Effector memory CD8-positive, alpha-beta T cell (primary cell): ENCODE results near the gene CYP3A7.
A peak's percentile ranks its signal among the peaks of the same experiment; 100 is the strongest.
"Not testable (repeated sequence)": the region's sequence is repeated elsewhere in the genome, so short reads cannot be mapped to it uniquely, and the experiment has no call there.

ENCODE experiments used
- ATAC-seq: fragments of 150-1000 bp; cut with Tn5 transposase; replicated peaks from 2 replicates; pipeline ENCODE4 v1.10.0; 2021; ENCODE audit warnings: mild to moderate bottlenecking, moderate library complexity
- DNase-seq, 3 experiments: peaks; one replicate each; pipeline ENCODE4 v3.0.0; 2021
- H3K27ac Mint-ChIP-seq, 2 donors: one replicate each; pipeline ENCODE4 v1.8.0; 2022; ENCODE audit warnings: mild to moderate bottlenecking in 2 of 2, mixed read lengths in 2 of 2, moderate library complexity in 2 of 2
- H3K27me3 Mint-ChIP-seq, 2 donors: one replicate each; pipeline ENCODE4 v1.8.0; 2022; ENCODE audit warnings: mixed read lengths in 2 of 2
- H3K36me3 Mint-ChIP-seq: one replicate; pipeline ENCODE4 v1.8.0; 2022; ENCODE audit warnings: mild to moderate bottlenecking, moderate library complexity, mixed read lengths; ENCODE audit not compliant: insufficient read depth
- H3K4me1 Mint-ChIP-seq, 2 donors: one replicate each; pipeline ENCODE4 v1.8.0; 2022; ENCODE audit warnings: low read depth in 2 of 2, mixed read lengths in 2 of 2
- H3K4me3 Mint-ChIP-seq, 2 donors: one replicate each; pipeline ENCODE4 v1.8.0; 2022; ENCODE audit warnings: mild to moderate bottlenecking in 2 of 2, mixed read lengths in 2 of 2, moderate library complexity in 2 of 2
- H3K9me3 Mint-ChIP-seq, 2 donors: one replicate each; pipeline ENCODE4 v1.8.0; 2022; ENCODE audit warnings: mixed read lengths in 2 of 2

Gene CYP3A7

DNA sequence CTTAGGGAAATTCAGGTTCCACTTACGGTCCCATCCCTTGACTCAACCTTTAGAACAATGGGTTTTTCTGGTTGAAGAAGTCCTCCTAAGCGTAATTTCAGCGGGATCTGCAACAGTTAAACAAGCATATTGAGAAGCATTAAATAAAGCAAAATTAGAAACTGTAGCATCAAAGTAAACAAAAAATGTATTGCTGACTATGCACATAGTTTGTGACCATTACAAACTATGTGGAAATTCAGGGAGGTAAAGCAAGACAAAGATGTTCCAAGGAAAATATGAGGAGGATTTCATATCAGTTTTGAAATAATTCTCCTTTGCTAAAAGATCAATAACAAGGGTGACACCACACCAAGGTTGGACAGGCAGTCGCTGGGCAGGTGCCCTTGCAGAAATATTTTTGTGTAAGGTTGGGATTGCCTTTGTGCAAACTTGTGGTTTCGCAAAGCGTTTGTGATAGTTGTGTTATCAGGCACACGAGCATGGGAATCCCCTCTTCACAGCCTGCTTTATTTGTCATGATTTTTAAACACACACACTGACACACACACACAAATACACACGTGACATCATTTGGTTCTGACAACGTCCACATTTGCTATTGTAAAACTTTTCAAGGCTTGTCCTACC, 49.8 kb downstream of the CYP3A7 start:
- DNase-seq (no peak), ATAC-seq (no peak)
- Mint-ChIP-seq H3K36me3 (peaks cover 3% of the 10 kb centered on the region), H3K9me3 (no peaks in the 10 kb centered on the region), H3K27me3 (peaks cover 0 to 8% of the 10 kb centered on the region in 2 donors), H3K4me3 (no peak overlapping the region), H3K27ac (no peak overlapping the region), H3K4me1 (no peaks in the 10 kb centered on the region)

DNA sequence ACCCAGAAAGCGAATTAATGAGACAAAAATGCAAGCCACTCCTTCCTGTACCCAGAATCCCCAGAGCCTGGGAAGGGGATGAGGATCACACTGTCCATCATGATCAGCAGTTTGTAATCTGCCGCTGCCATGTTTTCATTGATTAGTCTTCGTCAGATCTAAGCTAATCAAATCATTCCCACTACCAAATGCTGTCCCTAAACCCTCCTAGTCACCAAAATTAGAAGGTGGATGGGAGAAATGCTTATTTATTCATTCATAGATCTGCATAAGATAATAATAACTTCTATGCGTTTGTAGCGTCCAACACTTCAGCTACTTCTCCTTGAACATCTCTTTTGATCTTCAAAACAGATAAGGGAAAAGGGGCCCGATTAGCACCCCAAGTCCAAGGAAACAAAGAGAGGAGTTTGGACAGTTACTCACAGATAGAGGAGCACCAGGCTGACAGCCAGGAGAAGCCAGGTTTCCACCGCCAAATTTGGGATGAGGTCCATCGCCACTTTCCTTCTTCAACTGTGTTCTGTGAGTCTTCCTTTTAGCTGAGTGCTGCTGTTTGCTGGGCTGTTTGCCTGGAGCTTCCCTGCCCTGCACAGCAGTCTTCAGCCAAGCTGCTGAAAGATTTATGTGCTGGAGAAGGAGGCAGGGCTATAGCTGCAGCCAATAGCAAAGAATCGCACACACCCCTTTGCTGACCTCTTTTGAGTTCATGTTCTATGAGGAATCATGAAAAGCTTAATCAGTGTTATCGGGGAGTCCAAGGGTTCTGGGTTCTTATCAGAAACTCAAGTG, 55.4 kb downstream of the CYP3A7 start, which contains the start of gene CYP3A5:
TSS of gene CYP3A5 (minus strand) at position 597 of the 792 bp plus-strand sequence. CDS start at position 497, 100 bp downstream.
- H3K27me3 Mint-ChIP-seq = no peaks in the 10 kb centered on the region
- H3K4me1 Mint-ChIP-seq = peaks cover 5 to 8% of the 10 kb centered on the region in 2 donors
- no peak within 1 kb of the TSS for H3K4me3 Mint-ChIP-seq
- H3K9me3 Mint-ChIP-seq = no peaks in the 10 kb centered on the region
- ATAC-seq = no peak
- no peak for DNase-seq
- H3K27ac Mint-ChIP-seq = no peak within 1 kb of the TSS
- peaks cover 3% of the 10 kb centered on the region for H3K36me3 Mint-ChIP-seq

DNA sequence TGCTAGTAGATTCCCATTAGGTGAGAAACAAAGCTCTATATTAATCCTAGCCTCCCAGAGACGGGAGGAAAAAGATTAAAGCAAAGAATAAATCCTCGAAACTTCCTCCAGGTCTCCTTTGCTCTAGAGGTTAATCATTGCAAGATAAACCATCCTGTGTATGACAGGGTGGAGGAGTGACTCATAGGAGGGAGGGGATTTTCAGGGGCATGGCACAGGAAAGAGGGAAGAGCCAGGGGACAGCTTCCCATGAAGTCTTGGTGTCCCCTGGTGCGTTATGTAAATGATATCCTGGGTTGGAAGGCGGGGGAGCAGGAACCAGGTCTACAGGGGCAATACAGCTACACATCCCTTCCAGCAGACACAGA, 56.0 kb downstream of the CYP3A7 start:
- Mint-ChIP-seq H3K4me1 (peaks cover 5 to 8% of the 10 kb centered on the region in 2 donors), H3K27me3 (no peaks in the 10 kb centered on the region), H3K4me3 (no peak overlapping the region), H3K36me3 (peaks cover 3% of the 10 kb centered on the region), H3K27ac (no peak overlapping the region), H3K9me3 (no peaks in the 10 kb centered on the region)
- no peak for ATAC-seq
- no peak for DNase-seq

DNA sequence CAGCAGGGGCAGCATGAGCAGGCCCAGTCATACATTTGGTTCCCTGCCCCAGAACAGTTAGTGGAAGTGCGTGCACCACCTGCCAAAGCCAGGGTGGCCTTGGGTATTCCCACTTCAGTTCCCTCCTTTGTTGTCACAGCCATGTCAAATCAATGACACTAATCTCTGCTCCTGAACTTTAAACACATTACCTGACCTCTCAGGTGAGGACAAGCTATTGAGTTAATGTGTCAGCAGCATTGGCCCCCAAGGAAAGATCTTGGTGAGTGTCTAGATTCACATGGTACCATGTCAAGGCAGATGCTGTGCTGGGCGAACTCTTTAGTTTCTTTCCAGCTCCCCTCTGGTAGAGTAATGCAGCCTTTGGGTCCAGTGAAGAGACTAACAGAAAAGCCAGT, 57.3 kb downstream of the CYP3A7 start:
- H3K27me3 Mint-ChIP-seq = no peaks in the 10 kb centered on the region
- H3K27ac Mint-ChIP-seq = no peak overlapping the region
- H3K4me3 Mint-ChIP-seq = no peak overlapping the region
- no peaks in the 10 kb centered on the region for H3K36me3 Mint-ChIP-seq
- ATAC-seq (no peak), DNase-seq (no peak)
- H3K9me3 Mint-ChIP-seq = no peaks in the 10 kb centered on the region
- peaks cover 5 to 8% of the 10 kb centered on the region in 2 donors for H3K4me1 Mint-ChIP-seq

DNA sequence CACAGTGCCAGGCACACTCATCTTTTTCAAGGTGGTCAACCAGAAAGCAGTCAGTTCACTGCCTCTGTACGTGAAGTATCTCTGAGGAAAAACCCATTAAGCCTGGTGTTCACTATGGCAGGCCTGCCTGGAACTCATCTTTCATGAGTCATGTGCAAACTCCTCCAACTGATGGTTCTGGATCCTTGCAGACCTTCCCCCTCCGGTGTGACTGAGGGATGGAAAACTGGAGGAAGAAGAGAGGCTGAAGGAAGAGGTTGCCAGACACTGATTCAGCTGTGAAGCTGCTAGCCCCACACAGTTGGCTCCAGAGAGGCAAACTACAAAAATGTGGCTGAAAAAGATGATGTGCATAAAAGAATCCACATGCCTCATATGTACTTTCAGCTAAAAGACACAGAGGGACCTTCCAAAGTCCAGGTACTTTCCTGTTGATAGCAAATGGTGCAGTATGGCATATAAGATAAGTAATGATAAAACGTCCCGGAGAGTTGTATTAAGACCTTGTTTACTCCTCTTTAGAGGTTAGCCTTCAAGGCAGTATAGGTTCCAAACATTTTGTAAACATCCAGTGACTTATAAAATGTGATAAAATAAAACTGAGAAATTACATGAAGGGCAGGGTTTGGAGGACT, 57.9 kb downstream of the CYP3A7 start:
- Mint-ChIP-seq H3K4me3 (no peak overlapping the region), H3K27me3 (no peaks in the 10 kb centered on the region), H3K4me1 (peaks cover 5 to 8% of the 10 kb centered on the region in 2 donors), H3K9me3 (no peaks in the 10 kb centered on the region), H3K27ac (peak overlapping the region in 1 of 2 donors; percentile 57), H3K36me3 (no peaks in the 10 kb centered on the region)
- DNase-seq = no peak
- ATAC-seq = no peak

DNA sequence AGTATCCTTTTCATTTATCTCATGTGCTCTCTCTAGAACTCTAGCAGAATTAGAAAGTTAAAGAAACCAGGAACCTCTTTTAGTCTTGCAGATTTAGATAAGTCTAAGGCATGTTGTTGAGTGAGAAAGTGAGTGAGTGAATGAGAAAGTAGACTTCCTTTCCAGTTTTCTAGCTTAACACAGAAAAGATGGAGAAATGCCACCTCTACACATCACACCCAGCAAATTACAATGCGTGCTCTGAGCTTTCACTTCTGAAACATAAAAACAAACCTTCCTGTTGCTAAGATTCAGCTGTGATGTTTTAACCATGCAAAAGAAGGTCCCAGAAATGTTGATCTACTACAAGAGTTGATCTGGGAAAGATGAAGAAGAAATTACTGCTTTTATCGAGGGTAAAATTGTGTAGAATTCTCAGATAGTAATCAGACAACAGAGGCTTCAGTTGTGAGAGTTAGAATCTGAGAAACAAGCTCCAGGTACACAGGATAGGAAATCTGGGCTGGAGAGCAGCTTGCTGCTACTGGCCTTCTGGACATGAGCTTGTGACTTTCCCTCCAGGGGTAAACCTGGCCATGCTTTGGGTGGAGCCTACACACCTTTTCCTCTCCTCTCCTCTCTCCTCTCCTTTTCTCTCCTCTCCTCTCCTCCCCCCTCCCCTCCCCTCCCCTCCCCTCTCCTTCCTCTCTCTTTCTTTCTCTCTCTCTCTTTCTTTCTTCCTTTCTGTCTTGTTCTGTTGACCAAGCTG, 59.8 kb downstream of the CYP3A7 start:
- no peak for DNase-seq
- H3K4me3 Mint-ChIP-seq = peak overlapping the region in 1 of 2 donors; percentile 7
- H3K9me3 Mint-ChIP-seq = no peaks in the 10 kb centered on the region
- peak overlapping the region; percentile 33 to 57 for H3K27ac Mint-ChIP-seq
- no peaks in the 10 kb centered on the region for H3K36me3 Mint-ChIP-seq
- no peaks in the 10 kb centered on the region for H3K27me3 Mint-ChIP-seq
- H3K4me1 Mint-ChIP-seq = peaks cover 5 to 8% of the 10 kb centered on the region in 2 donors
- no peak for ATAC-seq

DNA sequence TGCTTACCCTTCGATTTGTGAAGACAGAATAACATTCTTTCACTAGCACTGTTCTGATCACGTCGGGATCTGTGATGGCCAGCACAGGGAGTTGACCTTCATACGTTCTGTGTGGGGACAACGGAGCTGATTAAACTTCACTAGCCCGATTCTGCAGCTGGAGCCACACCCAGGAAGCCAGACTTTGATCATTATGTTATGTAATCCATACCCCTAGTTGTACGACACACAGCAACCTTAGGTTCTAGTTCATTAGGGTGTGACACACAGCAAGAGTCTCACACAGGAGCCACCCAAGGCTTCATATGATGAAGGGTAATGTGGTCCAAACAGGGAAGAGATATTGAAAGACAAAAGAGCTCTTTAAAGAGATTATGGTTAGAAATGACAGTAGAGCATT, 62.4 kb downstream of the CYP3A7 start:
- Mint-ChIP-seq H3K27me3 (no peaks in the 10 kb centered on the region), H3K27ac (no peak overlapping the region), H3K4me3 (no peak overlapping the region)

DNA sequence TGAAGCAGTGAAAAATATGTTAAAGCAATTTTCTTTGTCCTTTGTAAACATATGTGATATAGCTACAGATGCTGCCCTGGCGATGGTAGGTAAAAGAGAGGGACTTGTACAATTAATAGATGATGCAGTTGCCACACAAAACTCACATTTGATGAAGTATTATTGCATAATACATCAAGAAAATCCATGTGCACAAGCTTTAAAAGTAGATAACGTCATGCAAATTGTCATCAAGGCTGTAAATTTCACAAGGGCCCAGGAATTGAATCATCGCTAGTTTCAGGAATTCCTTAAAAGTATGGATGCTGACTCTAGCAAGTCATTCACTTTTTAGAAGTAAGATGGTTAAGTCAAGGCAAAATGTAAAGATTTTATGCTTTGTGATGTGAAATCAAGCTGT, 65.2 kb downstream of the CYP3A7 start:
- Mint-ChIP-seq H3K36me3 (no peaks in the 10 kb centered on the region), H3K9me3 (no peaks in the 10 kb centered on the region), H3K4me3 (no peak overlapping the region), H3K4me1 (peaks cover 0 to under 1% of the 10 kb centered on the region in 2 donors), H3K27me3 (no peaks in the 10 kb centered on the region), H3K27ac (no peak overlapping the region)
- ATAC-seq (no peak), DNase-seq (no peak)

More for the DNA sequence above, 62.4 kb downstream of the CYP3A7 start:
- H3K36me3 Mint-ChIP-seq = no peaks in the 10 kb centered on the region
- no peak for ATAC-seq
- no peak for DNase-seq
- no peaks in the 10 kb centered on the region for H3K9me3 Mint-ChIP-seq
- H3K4me1 Mint-ChIP-seq = peaks cover 5 to 8% of the 10 kb centered on the region in 2 donors

DNA sequence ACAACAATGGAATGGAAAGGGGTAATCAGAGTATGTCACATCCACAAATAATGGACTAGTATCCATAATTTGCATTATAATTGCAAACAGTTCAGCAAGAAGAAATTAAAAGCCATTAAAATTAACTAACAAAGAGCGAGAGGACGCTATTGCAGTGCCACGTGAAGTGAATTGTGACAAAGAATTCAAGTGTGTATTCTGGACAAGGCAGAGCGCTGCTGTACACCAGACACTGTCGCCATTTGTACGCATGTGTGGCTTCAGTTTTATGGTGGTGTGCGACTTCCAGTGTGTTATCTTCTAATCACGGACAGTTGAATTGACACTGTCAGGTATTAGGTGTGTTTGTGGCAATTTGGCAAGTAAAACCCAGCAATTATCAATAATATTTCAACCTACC, 66.5 kb downstream of the CYP3A7 start:
- H3K36me3 Mint-ChIP-seq = no peaks in the 10 kb centered on the region
- H3K27ac Mint-ChIP-seq = no peak overlapping the region
- ATAC-seq (no peak), DNase-seq (no peak)
- no peaks in the 10 kb centered on the region for H3K4me1 Mint-ChIP-seq
- no peaks in the 10 kb centered on the region for H3K27me3 Mint-ChIP-seq
- no peak overlapping the region for H3K4me3 Mint-ChIP-seq
- H3K9me3 Mint-ChIP-seq = no peaks in the 10 kb centered on the region

DNA sequence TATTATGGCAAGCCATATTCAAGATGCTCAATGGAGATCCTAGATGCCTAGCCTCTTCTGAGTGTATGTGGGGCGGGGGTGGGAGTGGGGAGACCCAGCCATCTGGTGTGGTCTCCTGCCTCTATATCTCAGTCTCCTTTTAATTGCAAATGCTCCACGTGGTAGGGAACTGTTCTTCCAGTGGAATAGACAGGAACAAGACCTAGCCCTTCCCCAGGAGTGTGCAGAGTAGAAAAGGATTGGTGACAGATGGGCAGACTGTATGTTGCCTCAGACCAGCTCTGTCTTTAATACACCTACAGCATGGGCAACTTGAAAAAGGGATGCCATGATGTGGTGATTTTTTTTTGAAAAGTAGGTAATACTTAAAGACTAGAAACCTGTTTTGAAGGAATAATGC, 67.8 kb downstream of the CYP3A7 start:
- no peak overlapping the region for H3K27ac Mint-ChIP-seq
- H3K4me1 Mint-ChIP-seq = no peaks in the 10 kb centered on the region
- H3K27me3 Mint-ChIP-seq = no peaks in the 10 kb centered on the region
- ATAC-seq (no peak), DNase-seq (no peak)
- no peaks in the 10 kb centered on the region for H3K9me3 Mint-ChIP-seq
- no peak overlapping the region for H3K4me3 Mint-ChIP-seq
- H3K36me3 Mint-ChIP-seq = peaks cover 4% of the 10 kb centered on the region

DNA sequence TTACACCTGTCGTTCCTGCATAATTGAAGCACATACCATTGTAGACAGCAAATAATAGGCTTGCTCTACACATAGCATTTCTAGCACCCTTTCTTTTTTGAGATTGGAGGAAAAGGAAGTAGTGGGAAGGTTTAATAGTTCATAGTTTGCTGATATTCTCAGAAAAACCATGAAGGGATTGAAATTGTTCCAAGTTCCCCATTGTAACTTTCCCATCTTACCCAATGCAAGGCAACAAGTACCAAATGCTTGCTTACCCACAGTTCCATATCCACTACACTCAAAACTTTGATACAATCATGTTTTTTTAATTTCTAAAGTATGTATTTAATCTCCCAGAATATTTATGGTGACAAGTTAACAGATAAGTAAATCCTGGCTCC, 69.0 kb downstream of the CYP3A7 start:
- Mint-ChIP-seq H3K4me1 (no peaks in the 10 kb centered on the region), H3K27ac (no peak overlapping the region), H3K9me3 (no peaks in the 10 kb centered on the region), H3K27me3 (no peaks in the 10 kb centered on the region), H3K4me3 (no peak overlapping the region), H3K36me3 (peaks cover 4% of the 10 kb centered on the region)
- ATAC-seq (no peak), DNase-seq (no peak)

DNA sequence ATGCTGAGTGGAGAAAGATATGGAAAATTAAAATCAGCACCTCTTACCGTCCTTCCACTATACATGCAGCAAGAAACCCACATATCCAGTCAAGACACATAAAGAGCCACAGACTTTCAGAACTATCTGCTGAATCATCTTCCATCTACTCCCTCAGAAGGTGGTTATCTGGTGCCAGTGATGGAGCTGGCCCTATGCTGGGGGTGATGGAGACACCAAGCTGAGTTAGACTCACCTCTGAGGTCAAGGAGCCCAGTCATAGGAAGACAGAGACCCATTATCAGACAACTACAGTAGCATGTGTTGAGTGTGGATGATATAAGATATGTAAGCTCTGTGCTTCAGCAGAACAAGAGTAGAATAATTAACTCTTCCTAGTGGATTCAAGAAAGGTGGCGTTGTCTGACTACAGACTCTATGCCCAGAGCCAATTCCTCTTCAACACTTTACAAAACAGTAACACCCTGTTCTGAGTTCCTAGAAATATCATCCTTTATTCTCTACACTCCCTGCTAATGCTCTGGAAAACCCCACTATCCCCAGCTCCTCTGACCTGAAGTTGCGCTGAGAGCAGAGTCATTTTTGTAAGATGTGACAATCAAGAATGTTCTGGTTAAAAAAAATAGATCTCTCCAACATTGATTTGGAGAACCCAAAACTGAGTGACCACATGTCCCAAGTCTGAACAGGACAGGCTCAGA, 69.5 kb downstream of the CYP3A7 start:
- H3K27me3 Mint-ChIP-seq = no peaks in the 10 kb centered on the region
- no peak for ATAC-seq

DNA sequence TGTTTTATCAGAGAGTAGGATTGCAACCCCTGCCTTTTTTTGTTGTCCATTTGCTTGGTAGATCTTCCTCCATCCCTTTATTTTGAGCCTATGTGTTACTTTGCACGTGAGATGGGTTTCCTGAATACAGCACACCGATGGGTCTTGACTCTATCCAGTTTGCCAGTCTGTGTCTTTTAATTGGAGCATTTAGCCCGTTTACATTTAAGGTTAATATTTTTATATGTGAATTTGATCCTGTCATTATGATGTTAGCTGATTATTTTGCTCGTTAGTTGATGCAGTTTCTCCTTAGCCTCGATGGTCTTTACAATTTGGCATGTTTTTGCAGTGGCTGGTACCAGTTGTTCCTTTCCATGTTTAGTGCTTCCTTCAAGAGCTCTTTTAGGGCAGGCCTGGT, 77.1 kb downstream of the CYP3A7 start:
- H3K27me3 Mint-ChIP-seq, H3K4me3 Mint-ChIP-seq, H3K9me3 Mint-ChIP-seq, H3K27ac Mint-ChIP-seq, H3K36me3 Mint-ChIP-seq, ATAC-seq, DNase-seq: not testable (repeated sequence)
- H3K4me1 Mint-ChIP-seq = peaks cover 8 to 17% of the 10 kb centered on the region in 2 donors

More for the DNA sequence above, 69.5 kb downstream of the CYP3A7 start:
- Mint-ChIP-seq H3K36me3 (peaks cover 7% of the 10 kb centered on the region), H3K27ac (no peak overlapping the region), H3K9me3 (no peaks in the 10 kb centered on the region), H3K4me3 (no peak overlapping the region), H3K4me1 (no peaks in the 10 kb centered on the region)
- DNase-seq = no peak
